Measurements from ENCODE around the gene ASAP2. TPM values are rescaled to one million over a fixed set of nuclear protein-coding genes. Genes with fewer than 3 reads are reported as not detected.

The ASAP2 gene
- total RNA-seq, 2 experiments from 2014 or later = 0.14 to 0.15 TPM

DNA sequence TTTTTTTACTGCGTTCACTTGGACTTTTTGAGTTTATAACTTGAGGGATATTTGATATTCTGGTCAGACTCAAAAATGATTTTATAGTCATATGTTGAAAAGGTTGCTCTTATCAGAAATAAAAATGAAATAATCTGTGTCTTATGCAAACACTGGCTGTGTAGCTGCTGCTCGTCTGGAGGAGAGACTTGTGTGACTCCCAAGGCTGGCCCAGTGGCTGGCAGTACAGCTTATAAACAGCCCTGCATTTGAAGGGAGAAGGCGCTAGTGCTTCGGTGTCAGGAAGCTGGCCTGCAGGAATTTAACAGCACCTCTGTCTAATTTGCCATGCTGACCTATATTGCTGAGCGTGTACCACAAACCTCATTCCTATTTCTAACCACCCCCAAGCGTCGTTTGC is 74.5 kb downstream of the ASAP2 start:
- DNase-seq = no peak
- no peaks in the 10 kb centered on the region for H3K4me1 Mint-ChIP-seq (ENCODE audit: low read depth)
- no peaks in the 10 kb centered on the region for H3K36me3 Mint-ChIP-seq (ENCODE audit: low read depth)
- H3K27ac Mint-ChIP-seq = no peak overlapping the region
- no peak overlapping the region for H3K4me3 Mint-ChIP-seq
- H3K27me3 Mint-ChIP-seq (ENCODE audit: low read depth) = no peaks in the 10 kb centered on the region
- CTCF ChIA-PET = no interaction called here
- no peaks in the 10 kb centered on the region for H3K9me3 Mint-ChIP-seq
- intact Hi-C loops (cut with micrococcal nuclease) = no loop called here

DNA sequence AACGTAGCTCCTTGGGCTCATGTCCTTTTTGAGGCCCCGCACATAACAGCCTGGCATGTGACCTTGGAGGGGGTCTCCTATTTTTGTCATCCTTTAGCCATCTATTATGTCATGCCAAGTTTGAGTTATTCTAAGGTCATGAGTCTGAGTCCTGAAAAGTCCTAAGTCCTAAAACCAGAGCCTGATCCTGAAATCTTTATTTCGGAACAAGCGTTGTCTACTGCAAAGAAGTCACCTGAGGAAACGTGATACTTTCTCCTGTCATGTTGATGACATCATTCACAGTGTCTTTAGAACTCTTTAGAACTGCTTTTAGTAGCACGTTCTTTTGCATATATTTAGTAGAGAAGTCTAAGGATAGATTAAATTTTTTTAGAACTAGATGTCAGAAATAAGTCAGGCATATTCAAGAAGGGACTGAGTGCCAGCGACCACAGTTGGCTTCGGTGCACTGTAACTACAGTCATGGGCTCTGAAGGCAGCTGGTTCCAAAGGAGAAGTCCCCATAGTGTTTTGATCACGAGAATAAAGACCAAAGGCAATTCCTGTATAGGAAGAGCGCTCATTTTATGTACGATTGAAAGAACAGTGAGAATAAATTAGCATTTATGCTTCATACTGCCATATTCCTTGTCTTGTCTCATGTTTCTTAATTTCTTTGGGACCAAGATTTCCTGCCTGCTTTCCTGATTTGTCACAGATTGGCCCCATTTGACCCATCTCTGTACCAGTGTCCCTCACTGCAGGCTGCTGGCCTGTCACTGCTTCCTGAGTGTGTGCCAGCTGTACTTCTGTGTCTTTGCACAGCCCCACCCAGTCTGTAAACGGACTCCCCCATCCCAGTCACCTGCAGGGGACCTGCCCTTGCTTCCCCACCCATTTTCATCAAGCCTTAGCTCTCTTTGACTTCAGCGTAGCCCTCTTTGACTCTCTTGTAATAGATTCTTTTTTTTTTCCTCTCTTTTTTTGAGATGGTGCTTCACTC is 75.8 kb downstream of the ASAP2 start:
- no peak overlapping the region for H3K4me3 Mint-ChIP-seq
- H3K36me3 Mint-ChIP-seq (ENCODE audit: low read depth) = no peaks in the 10 kb centered on the region
- no peaks in the 10 kb centered on the region for H3K4me1 Mint-ChIP-seq (ENCODE audit: low read depth)
- DNase-seq = no peak
- H3K27me3 Mint-ChIP-seq (ENCODE audit: low read depth) = no peaks in the 10 kb centered on the region
- H3K27ac Mint-ChIP-seq = no peak overlapping the region
- CTCF ChIA-PET = interaction anchor here (0.7 kb wide), 1 partner anchor 190 kb away, joined by 3 read pairs; no protein-coding TSS in a partner anchor
- intact Hi-C loops (cut with micrococcal nuclease) = no loop called here
- no peaks in the 10 kb centered on the region for H3K9me3 Mint-ChIP-seq

DNA sequence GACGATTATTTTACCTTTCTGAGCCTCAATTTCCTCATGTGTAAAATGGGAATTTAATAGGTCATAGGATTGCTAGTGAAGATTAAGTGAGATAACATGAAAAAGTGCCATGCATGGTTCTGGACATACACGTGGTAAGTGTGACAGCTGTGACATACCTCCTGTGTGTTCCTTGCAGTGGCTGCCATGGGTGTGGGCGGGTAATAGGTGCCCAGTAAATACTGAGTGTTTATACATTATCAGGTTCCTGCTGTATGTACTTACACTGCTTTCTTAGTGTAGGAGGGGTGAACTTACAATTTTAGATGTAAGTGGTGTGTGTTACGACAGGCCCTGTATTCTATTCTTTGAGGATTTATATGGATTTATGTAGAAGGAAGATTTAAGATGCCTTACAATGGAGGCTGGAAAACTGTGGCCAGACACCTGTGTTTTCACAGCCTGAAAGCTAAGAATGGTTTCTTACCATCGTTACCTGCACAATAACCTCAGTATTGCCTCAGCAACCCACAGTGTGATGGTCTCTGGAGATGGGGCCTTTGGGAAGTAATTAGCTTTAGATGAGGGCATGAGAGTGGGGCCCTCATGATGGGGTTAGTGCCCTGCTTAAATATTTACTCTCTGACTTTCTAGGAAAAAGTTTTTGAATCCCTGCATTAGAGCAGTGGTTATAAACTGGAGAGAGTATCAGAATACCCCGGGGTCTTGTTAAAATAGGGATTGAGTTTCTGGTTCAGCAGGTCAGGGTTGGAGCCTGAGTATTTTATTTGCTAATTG is 78.1 kb downstream of the ASAP2 start:
- Mint-ChIP-seq H3K27ac (no peak overlapping the region), H3K4me3 (no peak overlapping the region), H3K4me1 (ENCODE audit: low read depth) (no peaks in the 10 kb centered on the region), H3K36me3 (ENCODE audit: low read depth) (no peaks in the 10 kb centered on the region), H3K27me3 (ENCODE audit: low read depth) (peaks cover 4% of the 10 kb centered on the region), H3K9me3 (no peaks in the 10 kb centered on the region)
- intact Hi-C loops (cut with micrococcal nuclease) = no loop called here
- no peak for DNase-seq
- CTCF ChIA-PET = interaction anchor here (0.6 kb wide), 1 partner anchor 77 kb away, joined by 3 read pairs; no protein-coding TSS in a partner anchor

DNA sequence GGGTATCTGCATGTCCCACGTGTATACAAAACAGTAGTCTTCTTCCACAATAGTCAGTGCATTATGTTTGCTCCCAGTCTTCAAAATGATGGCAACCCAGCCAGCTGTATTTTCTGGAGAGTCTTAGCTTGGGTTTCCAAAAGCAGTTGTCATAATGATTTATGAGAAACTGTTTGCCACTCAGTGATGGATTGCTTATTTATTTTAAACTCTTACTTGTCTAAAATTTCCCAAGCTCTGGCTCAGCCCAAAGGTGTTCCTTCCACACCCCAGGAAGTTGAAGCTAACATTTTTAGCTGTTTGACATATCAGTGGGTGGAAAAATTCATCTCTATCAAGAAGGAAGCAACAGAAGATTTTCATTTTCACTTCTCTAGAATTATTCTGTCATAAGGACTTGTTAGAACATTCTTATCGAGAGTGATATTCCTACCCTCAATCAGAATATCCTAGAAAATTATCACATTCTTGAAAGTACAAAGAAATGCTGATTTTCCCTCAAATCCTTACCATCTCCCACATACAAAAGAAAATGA is 78.8 kb downstream of the ASAP2 start:
- DNase-seq = no peak
- H3K36me3 Mint-ChIP-seq (ENCODE audit: low read depth) = no peaks in the 10 kb centered on the region
- peaks cover 4% of the 10 kb centered on the region for H3K27me3 Mint-ChIP-seq (ENCODE audit: low read depth)
- intact Hi-C loops (cut with micrococcal nuclease) = no loop called here
- CTCF ChIA-PET = interaction anchor here (0.6 to 0.9 kb wide), 2 partner anchors 61 to 77 kb away, joined by 3 read pairs; no protein-coding TSS in a partner anchor
- H3K4me3 Mint-ChIP-seq = no peak overlapping the region
- H3K4me1 Mint-ChIP-seq (ENCODE audit: low read depth) = no peaks in the 10 kb centered on the region
- no peaks in the 10 kb centered on the region for H3K9me3 Mint-ChIP-seq
- no peak overlapping the region for H3K27ac Mint-ChIP-seq

GRCh38 chr2:9285921-9286320 is 79.3 kb downstream of the ASAP2 start:
- Mint-ChIP-seq H3K27me3 (ENCODE audit: low read depth) (peaks cover 4% of the 10 kb centered on the region), H3K36me3 (ENCODE audit: low read depth) (no peaks in the 10 kb centered on the region), H3K27ac (no peak overlapping the region), H3K4me3 (no peak overlapping the region), H3K4me1 (ENCODE audit: low read depth) (no peaks in the 10 kb centered on the region), H3K9me3 (no peaks in the 10 kb centered on the region)
- intact Hi-C loops (cut with micrococcal nuclease) = no loop called here
- no peak for DNase-seq
- CTCF ChIA-PET = interaction anchor here (0.6 to 0.9 kb wide), 2 partner anchors 60 to 225 kb away, joined by 3 read pairs; no protein-coding TSS in a partner anchor

DNA sequence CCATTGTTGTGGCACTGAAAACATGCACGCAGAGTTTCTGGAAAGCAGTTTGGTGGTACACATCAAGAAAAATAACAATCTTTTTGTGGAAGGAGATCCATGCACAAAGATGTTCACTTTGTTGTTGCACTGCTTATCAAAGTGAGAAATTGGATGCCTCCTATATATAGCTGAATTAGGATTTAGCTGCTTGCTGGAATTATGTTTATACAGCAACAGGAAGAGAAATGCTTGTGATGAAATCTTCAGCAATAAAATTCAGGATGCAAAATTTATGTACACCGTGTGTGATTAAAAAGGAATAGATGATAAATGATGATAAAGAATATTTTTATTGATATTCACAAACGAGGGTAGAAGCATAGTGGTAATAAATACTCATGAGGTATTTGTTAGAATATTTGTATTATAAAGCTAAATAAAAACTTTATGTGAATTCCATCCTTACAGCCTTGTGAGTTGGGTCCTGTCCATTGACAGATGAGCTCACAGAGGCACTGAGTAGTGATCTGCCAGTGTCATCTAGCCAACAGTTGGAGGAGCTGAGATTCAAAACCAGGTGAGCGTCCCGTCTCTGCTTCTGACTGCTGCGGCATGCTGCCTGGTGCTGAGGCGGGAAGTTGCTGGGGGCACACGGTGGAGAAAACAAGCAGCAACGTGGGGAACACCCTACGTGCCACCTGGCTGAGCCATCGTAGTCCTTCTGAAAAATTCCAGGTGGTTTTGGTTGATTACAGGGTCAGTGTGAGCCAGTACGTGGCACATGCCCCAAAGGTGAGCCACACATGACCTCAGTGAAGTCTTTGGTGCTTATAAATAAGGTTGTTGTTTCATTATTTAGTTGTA is 80.2 kb downstream of the ASAP2 start:
- peaks cover 4% of the 10 kb centered on the region for H3K27me3 Mint-ChIP-seq (ENCODE audit: low read depth)
- H3K27ac Mint-ChIP-seq = no peak overlapping the region
- DNase-seq = no peak
- CTCF ChIA-PET = interaction anchor here (0.6 to 0.9 kb wide), 2 partner anchors 59 to 224 kb away, joined by 3 read pairs; no protein-coding TSS in a partner anchor
- H3K4me3 Mint-ChIP-seq = no peak overlapping the region
- intact Hi-C loops (cut with micrococcal nuclease) = no loop called here
- no peaks in the 10 kb centered on the region for H3K36me3 Mint-ChIP-seq (ENCODE audit: low read depth)
- H3K9me3 Mint-ChIP-seq = no peaks in the 10 kb centered on the region
- no peaks in the 10 kb centered on the region for H3K4me1 Mint-ChIP-seq (ENCODE audit: low read depth)

DNA sequence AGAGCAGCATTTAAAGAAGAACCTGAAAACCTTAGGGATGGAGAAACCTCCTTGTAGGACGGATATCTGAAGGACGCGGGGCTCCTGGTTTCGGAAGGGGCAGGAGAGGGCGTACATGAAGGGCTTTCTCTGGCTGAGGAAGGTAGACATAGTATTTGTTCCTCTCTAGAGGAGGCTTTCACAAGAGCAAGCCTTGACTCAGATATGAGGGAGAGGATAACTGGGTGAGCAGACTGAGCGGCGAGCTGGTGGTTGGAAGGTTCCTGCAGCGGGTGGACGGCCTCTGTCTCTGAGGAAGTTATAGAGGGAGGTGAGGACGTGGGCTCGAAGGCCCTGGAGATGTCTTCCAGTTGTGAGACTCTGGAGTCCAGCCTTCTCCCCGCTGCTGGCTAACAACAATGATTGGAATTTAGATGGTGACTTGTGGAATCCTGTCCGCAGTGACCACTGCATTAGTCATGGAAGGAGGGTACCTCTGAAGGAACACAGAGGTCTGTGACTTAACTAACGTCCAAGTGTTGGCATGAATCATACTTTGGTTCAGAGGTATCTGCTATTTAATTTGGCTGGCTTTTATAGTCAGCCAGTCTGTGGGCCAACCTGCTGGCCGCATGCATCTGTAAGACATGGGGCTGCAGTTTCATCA is 80.9 kb downstream of the ASAP2 start:
- no peaks in the 10 kb centered on the region for H3K9me3 Mint-ChIP-seq
- no peak overlapping the region for H3K27ac Mint-ChIP-seq
- no peaks in the 10 kb centered on the region for H3K4me1 Mint-ChIP-seq (ENCODE audit: low read depth)
- CTCF ChIA-PET = no interaction called here
- peaks cover 6% of the 10 kb centered on the region for H3K27me3 Mint-ChIP-seq (ENCODE audit: low read depth)
- H3K36me3 Mint-ChIP-seq (ENCODE audit: low read depth) = no peaks in the 10 kb centered on the region
- intact Hi-C loops (cut with micrococcal nuclease) = no loop called here
- H3K4me3 Mint-ChIP-seq = no peak overlapping the region
- no peak for DNase-seq

- Mint-ChIP-seq H3K27ac (no peak overlapping the region), H3K36me3 (ENCODE audit: low read depth) (no peaks in the 10 kb centered on the region), H3K4me1 (ENCODE audit: low read depth) (no peaks in the 10 kb centered on the region), H3K4me3 (no peak overlapping the region), H3K9me3 (no peaks in the 10 kb centered on the region), H3K27me3 (ENCODE audit: low read depth) (peaks cover 6% of the 10 kb centered on the region)
- CTCF ChIA-PET = no interaction called here
- no peak for DNase-seq
- intact Hi-C loops (cut with micrococcal nuclease) = no loop called here
Observed at GRCh38 chr2:9288233-9288632, 81.6 kb downstream of the ASAP2 start.

DNA sequence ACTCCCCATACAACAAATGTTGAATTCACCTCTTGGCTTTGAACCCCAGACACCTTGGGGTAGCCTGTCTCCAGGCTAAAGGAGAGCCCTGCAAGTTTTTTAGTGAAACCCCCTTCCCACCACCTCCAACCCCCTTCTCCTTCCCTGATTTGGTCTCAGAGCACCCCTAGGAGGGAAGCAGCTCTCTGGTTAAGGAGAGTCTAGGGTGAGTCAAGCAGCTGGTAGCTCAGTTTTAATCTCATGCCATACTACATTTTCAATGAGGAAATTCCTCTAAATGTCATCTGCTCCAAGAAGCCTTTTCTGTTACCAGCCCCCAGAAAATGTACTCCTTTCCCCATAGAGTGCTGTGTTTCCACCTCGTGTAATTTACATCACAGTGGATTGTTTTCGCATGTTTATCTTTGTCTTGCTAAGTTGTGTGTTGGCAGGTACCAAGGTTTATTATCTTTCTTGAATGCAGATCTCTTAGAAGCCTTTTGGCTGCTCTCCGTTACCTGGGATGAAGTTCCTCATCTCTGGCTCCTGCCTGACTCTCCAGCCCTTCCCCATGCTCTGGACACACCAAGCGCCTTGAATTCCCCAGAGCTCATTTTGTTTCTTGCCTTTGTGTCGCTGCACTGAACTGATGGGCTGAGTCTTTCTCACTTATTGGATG is 82.2 kb downstream of the ASAP2 start:
- CTCF ChIA-PET = no interaction called here
- Mint-ChIP-seq H3K4me1 (ENCODE audit: low read depth) (no peaks in the 10 kb centered on the region), H3K27me3 (ENCODE audit: low read depth) (peaks cover 6% of the 10 kb centered on the region), H3K36me3 (ENCODE audit: low read depth) (no peaks in the 10 kb centered on the region), H3K27ac (no peak overlapping the region), H3K4me3 (no peak overlapping the region), H3K9me3 (no peaks in the 10 kb centered on the region)
- no peak for DNase-seq
- intact Hi-C loops (cut with micrococcal nuclease) = no loop called here

DNA sequence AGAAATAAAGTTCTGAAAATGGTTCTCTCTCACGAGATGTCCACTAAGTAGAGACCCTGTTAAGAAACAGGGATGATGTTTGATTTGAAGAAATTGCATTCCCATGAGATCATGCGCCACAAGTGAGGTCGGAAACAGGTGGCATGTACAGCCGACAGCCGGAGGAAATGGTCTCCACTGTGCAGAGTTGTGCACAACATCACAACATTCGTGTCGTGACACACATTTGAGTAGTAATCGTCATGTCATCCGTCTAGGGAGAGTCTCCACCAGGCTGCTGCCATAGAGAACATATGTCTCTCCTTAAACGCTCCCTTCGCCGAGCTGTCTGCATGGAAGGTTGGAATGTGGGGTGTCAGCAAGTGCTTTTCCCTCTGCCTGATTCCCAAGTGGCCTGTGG is 84.7 kb downstream of the ASAP2 start:
- Mint-ChIP-seq H3K27me3 (ENCODE audit: low read depth) (peaks cover 6% of the 10 kb centered on the region), H3K9me3 (no peaks in the 10 kb centered on the region), H3K36me3 (ENCODE audit: low read depth) (no peaks in the 10 kb centered on the region), H3K4me3 (no peak overlapping the region), H3K27ac (no peak overlapping the region), H3K4me1 (ENCODE audit: low read depth) (no peaks in the 10 kb centered on the region)
- CTCF ChIA-PET = no interaction called here
- no peak for DNase-seq
- intact Hi-C loops (cut with micrococcal nuclease) = no loop called here

GRCh38 chr2:9291866-9292265 is 85.3 kb downstream of the ASAP2 start:
- CTCF ChIA-PET = no interaction called here
- H3K4me3 Mint-ChIP-seq = no peak overlapping the region
- no peaks in the 10 kb centered on the region for H3K9me3 Mint-ChIP-seq
- intact Hi-C loops (cut with micrococcal nuclease) = no loop called here
- H3K4me1 Mint-ChIP-seq (ENCODE audit: low read depth) = no peaks in the 10 kb centered on the region
- peaks cover 6% of the 10 kb centered on the region for H3K27me3 Mint-ChIP-seq (ENCODE audit: low read depth)
- DNase-seq = no peak
- H3K36me3 Mint-ChIP-seq (ENCODE audit: low read depth) = no peaks in the 10 kb centered on the region
- no peak overlapping the region for H3K27ac Mint-ChIP-seq
